ENCODE data around the gene UCK2.

UCK2 gene

GRCh38 chr1:165861911-165862310, 34.5 kb downstream of the UCK2 start:
- Histone ChIP-seq H3K27ac (no peak overlapping the region), H3K4me1 (ENCODE audit: control insufficient read depth in 1 of 2, insufficient read depth in 1 of 2, low read depth in 1 of 2, low read length in 1 of 2) (peaks cover 20 to 23% of the 10 kb centered on the region in 2 experiments), H3K9me3 (no peaks in the 10 kb centered on the region), H3K4me3 (ENCODE audit: low read depth in 1 of 2, low read length in 1 of 2) (no peak overlapping the region), H3K27me3 (no peaks in the 10 kb centered on the region), H3K36me3 (no peaks in the 10 kb centered on the region)
- TF ChIP-seq, protein P1, sequence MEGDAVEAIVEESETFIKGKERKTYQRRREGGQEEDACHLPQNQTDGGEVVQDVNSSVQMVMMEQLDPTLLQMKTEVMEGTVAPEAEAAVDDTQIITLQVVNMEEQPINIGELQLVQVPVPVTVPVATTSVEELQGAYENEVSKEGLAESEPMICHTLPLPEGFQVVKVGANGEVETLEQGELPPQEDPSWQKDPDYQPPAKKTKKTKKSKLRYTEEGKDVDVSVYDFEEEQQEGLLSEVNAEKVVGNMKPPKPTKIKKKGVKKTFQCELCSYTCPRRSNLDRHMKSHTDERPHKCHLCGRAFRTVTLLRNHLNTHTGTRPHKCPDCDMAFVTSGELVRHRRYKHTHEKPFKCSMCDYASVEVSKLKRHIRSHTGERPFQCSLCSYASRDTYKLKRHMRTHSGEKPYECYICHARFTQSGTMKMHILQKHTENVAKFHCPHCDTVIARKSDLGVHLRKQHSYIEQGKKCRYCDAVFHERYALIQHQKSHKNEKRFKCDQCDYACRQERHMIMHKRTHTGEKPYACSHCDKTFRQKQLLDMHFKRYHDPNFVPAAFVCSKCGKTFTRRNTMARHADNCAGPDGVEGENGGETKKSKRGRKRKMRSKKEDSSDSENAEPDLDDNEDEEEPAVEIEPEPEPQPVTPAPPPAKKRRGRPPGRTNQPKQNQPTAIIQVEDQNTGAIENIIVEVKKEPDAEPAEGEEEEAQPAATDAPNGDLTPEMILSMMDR (IDR thresholded peaks at IDR 0.05) = no peak

- Histone ChIP-seq H3K27me3 (no peaks in the 10 kb centered on the region), H3K4me3 (ENCODE audit: low read depth in 1 of 2, low read length in 1 of 2) (peak overlapping the region in 1 of 2 experiments; percentile 1), H3K4me1 (ENCODE audit: control insufficient read depth in 1 of 2, insufficient read depth in 1 of 2, low read depth in 1 of 2, low read length in 1 of 2) (peaks cover 15 to 18% of the 10 kb centered on the region in 2 experiments), H3K36me3 (no peaks in the 10 kb centered on the region), H3K27ac (peak overlapping the region; percentile 53), H3K9me3 (no peaks in the 10 kb centered on the region)
- TF ChIP-seq, protein P1 (IDR thresholded peaks at IDR 0.05) = no peak
These were observed 35.0 kb downstream of the UCK2 start for GRCh38 chr1:165862448-165862847.

- Histone ChIP-seq H3K27ac (no peak overlapping the region), H3K4me1 (ENCODE audit: control insufficient read depth in 1 of 2, insufficient read depth in 1 of 2, low read depth in 1 of 2, low read length in 1 of 2) (peaks cover 9 to 11% of the 10 kb centered on the region in 2 experiments), H3K4me3 (ENCODE audit: low read depth in 1 of 2, low read length in 1 of 2) (no peak overlapping the region), H3K36me3 (no peaks in the 10 kb centered on the region), H3K27me3 (no peaks in the 10 kb centered on the region), H3K9me3 (no peaks in the 10 kb centered on the region)
- TF ChIP-seq, protein P1 (IDR thresholded peaks at IDR 0.05) = no peak
These were observed 35.9 kb downstream of the UCK2 start for GRCh38 chr1:165863346-165863745.

DNA sequence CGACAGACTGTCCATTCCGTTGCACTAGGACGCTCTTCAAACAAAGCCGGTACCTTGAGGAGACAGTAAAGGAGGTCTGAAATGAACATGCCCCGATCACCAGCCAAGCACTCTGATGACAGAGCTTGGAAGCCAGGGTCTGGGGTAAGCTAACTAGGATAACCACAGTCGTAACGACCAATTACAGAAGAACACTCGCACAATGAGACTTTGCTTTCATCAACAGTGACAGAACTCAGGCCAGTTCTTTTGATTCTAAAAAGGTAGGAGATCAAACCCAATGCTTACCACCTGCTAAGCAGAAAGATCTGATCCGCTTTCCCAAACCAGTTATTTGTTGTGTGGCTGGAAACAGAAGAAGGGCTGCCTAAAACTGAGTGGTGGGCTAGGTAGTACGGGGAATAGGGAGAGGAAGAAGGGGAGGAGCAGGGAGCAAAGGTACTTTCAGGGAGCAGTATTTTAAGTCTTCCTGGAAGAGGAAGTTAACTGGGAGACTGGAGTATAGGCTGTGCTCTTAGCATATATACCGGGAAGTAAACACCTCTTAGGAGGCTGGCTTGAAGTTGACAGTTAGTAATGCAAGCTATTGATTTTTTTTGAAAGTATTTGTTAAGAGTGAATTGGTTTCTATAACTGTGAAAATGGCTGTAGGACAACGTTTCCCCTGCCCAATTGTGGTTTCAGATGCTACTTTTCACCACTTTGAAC, 38.4 kb downstream of the UCK2 start:
- Histone ChIP-seq H3K27ac (no peak overlapping the region), H3K9me3 (no peaks in the 10 kb centered on the region), H3K27me3 (no peaks in the 10 kb centered on the region), H3K4me1 (ENCODE audit: control insufficient read depth in 1 of 2, insufficient read depth in 1 of 2, low read depth in 1 of 2, low read length in 1 of 2) (peaks cover 7 to 10% of the 10 kb centered on the region in 2 experiments), H3K36me3 (no peaks in the 10 kb centered on the region), H3K4me3 (ENCODE audit: low read depth in 1 of 2, low read length in 1 of 2) (no peak overlapping the region)
- TF ChIP-seq, protein P1 (IDR thresholded peaks at IDR 0.05) = no peak

- TF ChIP-seq, protein P1 (IDR thresholded peaks at IDR 0.05) = no peak
- H3K27ac ChIP-seq = no peak overlapping the region
- no peaks in the 10 kb centered on the region for H3K36me3 ChIP-seq
- H3K4me3 ChIP-seq (ENCODE audit: low read depth in 1 of 2, low read length in 1 of 2) = no peak overlapping the region
- H3K4me1 ChIP-seq (ENCODE audit: control insufficient read depth in 1 of 2, insufficient read depth in 1 of 2, low read depth in 1 of 2, low read length in 1 of 2) = peaks cover 26% of the 10 kb centered on the region in 2 experiments
- H3K9me3 ChIP-seq = no peaks in the 10 kb centered on the region
- no peaks in the 10 kb centered on the region for H3K27me3 ChIP-seq
These were observed 41.9 kb downstream of the UCK2 start for GRCh38 chr1:165869343-165869742.

All from neutrophil (primary cell).